HG02571 (cell line): ENCODE results near the gene GJB2.

Experiments
- ATAC-seq: cut with Tn5 transposase; IDR thresholded peaks from one replicate; pipeline ENCODE4 v1.9.1; 2021; ENCODE audit warnings: mild to moderate bottlenecking, moderate library complexity; ENCODE audit not compliant: unreplicated experiment

The GJB2 gene

GRCh38 chr13:20193162-20193906 is 596 bp upstream of the GJB2 start:
- no peak for ATAC-seq

DNA sequence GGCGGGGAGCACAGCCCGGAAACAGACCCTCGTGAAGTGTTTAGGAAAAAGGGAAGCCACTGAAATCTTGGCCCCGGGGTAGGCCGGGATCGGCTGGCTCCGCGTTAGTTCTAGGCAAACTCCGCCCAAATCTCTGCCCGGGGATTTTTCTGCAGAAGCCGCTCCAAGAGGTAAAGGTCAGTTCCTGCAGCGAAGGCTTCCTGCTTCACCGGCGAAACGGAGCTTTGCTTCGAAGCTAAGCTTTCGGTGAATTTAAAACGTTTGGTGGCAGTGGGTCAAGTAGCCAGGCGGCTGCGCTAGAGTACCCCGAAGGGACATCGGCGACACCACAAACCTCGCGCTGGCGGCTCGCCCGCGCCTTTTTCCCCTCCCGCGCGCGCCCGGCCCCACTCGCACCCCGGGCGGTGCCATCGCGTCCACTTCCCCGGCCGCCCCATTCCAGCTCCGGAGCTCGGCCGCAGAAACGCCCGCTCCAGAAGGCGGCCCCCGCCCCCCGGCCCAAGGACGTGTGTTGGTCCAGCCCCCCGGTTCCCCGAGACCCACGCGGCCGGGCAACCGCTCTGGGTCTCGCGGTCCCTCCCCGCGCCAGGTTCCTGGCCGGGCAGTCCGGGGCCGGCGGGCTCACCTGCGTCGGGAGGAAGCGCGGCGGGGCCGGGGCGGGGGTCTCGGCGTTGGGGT is 441 bp downstream of the GJB2 start:
- no peak for ATAC-seq

- no peak for ATAC-seq
These were observed 1.2 kb downstream of the GJB2 start for GRCh38 chr13:20191311-20192157.

DNA sequence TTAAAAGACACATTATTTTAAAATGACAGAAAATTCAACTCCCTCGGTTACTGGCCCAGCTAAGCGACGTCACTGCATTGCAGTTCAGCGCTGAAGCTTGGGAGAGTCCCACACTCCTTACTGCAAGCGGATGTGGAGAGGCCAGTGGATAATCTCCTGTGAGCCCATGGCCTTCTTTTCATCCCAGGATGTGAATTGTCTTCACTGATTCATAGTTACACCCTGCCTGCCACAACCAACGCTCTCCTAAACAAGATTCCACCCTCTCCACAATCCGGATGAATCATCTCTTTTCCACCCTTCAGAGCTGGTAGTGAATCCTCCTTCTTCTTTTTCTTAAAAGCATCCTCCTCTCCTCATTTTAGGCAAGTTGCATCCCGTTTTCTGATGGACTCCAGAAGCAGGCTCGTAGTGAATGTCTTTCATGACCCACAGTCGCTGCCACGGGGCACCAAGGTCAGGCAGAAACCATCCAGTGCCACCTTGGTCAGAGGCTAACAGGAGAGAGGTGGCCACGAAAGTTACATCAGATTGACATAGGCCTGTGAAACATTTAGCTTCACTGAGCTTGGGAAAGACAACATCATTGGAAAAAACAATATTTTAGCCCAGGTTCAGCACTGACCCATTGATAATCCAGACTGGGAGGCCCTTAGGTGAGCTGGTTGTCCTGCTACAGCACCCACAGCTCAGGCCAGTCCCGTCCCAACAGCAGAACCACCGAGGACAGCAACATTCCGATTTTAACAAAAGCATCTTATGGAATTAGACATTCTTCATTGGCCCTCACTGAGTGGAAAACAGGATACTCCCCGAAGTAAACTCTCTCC is 2.0 kb downstream of the GJB2 start:
- no peak for ATAC-seq

- no peak for ATAC-seq
These were observed 2.7 kb downstream of the GJB2 start for GRCh38 chr13:20190076-20190475.

- ATAC-seq = no peak
These were observed 3.8 kb downstream of the GJB2 start for GRCh38 chr13:20188667-20189553.

DNA sequence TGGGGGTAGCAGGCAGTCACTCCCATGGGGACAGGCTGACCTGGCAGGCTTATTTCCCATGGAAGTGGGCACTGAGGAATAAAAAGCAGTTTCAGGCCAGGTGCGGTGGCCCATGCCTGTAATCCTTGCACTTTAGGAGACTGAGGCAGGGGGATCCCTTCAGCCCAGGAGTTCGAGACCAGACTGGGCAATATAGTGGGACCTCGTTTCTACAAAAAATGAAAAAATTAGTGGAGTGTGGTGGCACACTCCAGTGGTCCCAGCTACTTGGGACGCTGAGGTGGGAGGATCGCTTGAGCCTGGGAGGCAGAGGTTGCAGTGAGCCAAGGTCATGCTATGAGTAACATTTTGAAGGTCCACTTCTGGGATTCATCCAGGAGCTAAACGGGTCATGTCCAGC is 6.0 kb downstream of the GJB2 start:
- no peak for ATAC-seq

DNA sequence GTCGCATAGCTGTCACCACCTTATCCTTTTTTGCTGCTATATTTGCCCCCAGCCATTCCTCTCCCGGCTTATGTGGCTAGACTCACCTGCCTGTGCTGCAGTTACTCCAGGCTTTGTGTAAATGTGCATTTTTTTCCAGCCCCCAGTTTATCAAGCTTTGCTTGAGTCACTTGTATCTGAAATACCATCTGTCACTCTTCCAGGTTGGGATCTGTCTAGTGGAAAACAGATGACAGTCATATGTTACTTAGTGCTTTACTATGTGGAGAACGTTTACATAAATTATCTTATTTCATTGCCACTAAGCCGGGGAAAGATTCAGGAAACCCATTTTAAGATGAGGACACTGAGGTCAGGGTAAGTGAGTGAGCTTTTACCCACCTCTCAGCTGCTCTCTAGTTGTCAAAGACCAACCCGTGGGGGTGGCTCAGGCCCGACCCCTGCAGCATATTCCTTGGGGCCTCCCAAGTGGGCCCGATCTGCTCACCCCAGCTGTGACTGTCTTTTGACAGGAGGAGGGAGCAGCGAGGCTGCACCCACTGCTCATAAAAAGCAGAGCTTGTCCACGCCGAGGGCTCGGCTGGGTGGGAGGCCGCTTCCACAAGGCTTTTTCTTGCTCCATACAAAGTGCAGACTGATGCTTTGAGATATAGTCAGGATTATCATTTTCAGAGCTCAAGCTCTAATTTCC is 7.2 kb downstream of the GJB2 start:
- ATAC-seq = no peak

DNA sequence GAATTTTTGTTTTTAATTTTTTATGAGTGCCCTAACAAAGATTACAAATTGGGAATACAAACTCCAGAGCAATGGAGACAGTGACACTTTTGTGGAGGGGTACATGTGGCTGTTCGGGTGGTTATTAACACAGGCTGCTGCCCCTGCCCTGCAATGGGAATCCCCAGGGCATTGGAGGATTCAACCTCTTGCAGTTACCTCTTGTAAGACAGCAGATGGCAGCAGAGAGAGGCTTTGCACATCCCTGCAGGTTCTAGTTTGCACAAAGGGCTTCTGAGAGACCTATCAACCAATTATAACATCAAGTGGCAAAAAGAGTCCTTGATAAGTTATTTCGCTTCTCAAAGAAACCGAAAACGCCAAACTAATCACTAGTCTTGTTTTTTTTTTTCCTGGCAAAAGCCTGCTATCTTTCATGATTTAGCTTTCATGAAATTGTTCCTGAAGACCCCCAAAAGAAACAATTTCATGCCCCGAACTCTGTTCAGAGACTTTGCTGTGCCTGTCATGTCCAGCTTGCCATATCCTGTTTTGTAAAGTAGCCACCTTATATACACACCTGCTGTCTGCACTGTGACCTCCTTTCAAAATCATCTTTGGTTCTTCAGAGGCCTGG is 10.4 kb downstream of the GJB2 start:
- peak; percentile 81 for ATAC-seq

DNA sequence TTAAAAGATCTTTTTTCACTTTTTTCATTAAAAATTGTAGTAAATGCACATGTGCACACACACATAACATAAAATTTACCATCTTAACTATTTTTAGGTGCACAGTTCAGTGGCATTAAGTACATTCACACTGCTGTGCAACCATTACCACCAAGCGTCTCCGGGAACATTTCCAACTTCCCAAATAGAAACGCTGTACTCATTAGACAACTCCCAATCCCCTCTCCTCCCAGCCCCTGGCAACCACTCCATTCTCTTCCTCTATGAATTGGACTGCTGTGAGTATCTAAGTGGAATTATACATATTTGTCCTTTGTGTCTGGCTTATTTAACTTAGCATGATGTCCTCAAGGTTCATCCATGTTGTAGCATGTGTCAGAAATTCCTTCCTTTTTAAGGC is 11.6 kb downstream of the GJB2 start:
- no peak for ATAC-seq

DNA sequence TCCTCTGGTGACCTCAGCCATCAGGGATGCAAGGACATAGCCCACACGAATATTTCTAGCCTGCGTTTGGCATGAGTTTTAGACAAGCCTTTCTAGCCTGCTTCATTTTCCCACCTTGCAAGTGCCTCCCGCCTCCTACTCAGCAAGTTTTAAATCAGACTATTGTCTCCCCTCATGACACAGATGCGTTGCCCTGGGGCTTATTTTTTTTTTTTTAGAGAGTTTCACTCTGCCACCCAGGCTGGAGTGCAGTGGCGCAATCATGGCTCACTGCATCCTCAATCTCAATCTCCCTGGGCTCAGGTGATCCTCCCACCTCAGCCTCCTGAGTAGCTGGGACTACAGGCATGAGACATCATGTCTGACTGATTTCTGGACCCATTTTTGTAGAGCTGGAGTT is 14.6 kb downstream of the GJB2 start:
- no peak for ATAC-seq

DNA sequence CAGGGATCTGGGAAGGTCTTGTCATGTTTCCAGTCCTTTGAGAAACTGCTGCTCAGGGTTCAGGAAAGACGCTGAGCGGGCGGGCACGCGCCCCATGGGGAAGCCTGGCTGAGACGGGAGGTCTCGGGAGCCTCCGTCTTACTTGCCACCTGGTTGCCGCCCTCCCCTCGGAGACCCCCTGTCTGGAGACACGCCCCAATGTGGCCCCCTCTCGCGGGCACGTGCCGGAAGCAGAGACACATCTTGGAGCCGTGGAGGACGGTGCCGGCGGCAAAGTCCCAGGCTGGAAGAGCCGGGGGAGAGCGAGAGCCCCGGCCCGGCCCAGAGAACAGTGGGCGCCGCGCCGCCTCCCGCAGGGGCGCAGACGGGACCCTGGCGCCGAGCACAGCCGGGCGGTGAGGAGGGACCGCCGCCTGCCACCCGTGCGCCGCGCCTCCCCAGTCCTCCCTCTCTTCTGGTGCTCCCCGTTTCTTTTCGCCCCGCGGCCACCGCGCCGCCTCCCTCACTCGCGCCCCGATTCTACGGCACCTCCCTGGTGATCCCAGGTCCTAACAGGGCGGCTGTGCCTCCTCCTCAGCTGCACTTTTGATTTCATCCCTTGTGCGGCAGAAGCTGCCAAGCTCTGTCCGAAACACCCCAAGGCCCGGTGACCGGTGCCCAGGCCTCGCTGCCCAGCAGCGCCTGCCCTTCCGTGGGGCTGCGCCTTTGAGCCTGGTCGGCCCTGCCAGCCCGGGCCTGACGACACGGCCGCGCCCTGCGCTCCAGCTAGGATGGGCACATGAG is 15.5 kb downstream of the GJB2 start:
- ATAC-seq = no peak

- no peak for ATAC-seq
These were observed 16.7 kb downstream of the GJB2 start for GRCh38 chr13:20175907-20176652.

GRCh38 chr13:20175406-20175794 is 17.3 kb downstream of the GJB2 start:
- ATAC-seq = no peak

- ATAC-seq = peak; percentile 82
These were observed 17.9 kb downstream of the GJB2 start for GRCh38 chr13:20174656-20175405.

- no peak for ATAC-seq
These were observed 19.5 kb downstream of the GJB2 start for GRCh38 chr13:20173116-20173746.
